ENCODE data around the gene KLHL34.

GRCh38 chrX:21645886-21646285 is 12.2 kb downstream of the KLHL34 start:
- TF ChIP-seq CTCF (conservative IDR thresholded peaks at IDR 0.05; ENCODE audit: low read depth in 2 of 2) (no peak), NANOG (IDR thresholded peaks at IDR 0.05; ENCODE audit: borderline replicate concordance) (no peak), EZH2 (IDR thresholded peaks at IDR 0.05; ENCODE audit: low read depth, unreplicated experiment) (no peak), EZH2phosphoT487 (IDR thresholded peaks at IDR 0.05; ENCODE audit: unreplicated experiment) (no peak), POLR2AphosphoS5 (IDR thresholded peaks at IDR 0.05; ENCODE audit: low read depth) (no peak), REST (IDR thresholded peaks at IDR 0.05; ENCODE audit: unreplicated experiment) (no peak), ETS1 (IDR thresholded peaks at IDR 0.05) (no peak), JUNB (IDR thresholded peaks at IDR 0.05; ENCODE audit: unreplicated experiment) (no peak), CREB1 (CRISPR knock-in tag; IDR thresholded peaks at IDR 0.05; ENCODE audit: low read depth) (no peak)
